PFSK-1 (cell line): Measurements from ENCODE around the gene CLK4.

ENCODE experiments used
- POLR2AphosphoS5 ChIP-seq: IDR thresholded peaks from 2 replicates; pipeline ENCODE4 v1.6.1; 2012; ENCODE audit warnings: low read depth, mild to moderate bottlenecking, control low read depth, low read length, moderate library complexity
- REST ChIP-seq, 2 experiments: IDR thresholded peaks; 2 replicates each; pipeline versions ENCODE4 v1.6.1 to v1.8.0; 2011 to 2012; ENCODE audit warnings: low read depth in 2 of 2, low read length in 2 of 2, control low read depth in 1 of 2, inconsistent platforms in 1 of 2, mild to moderate bottlenecking in 1 of 2, moderate library complexity in 1 of 2; ENCODE audit not compliant: insufficient read depth in 1 of 2
- TAF1 ChIP-seq: IDR thresholded peaks from 2 replicates; pipeline ENCODE4 v1.6.1; 2012; ENCODE audit warnings: low read length, control low read depth, borderline replicate concordance; ENCODE audit not compliant: insufficient read depth

DNA sequence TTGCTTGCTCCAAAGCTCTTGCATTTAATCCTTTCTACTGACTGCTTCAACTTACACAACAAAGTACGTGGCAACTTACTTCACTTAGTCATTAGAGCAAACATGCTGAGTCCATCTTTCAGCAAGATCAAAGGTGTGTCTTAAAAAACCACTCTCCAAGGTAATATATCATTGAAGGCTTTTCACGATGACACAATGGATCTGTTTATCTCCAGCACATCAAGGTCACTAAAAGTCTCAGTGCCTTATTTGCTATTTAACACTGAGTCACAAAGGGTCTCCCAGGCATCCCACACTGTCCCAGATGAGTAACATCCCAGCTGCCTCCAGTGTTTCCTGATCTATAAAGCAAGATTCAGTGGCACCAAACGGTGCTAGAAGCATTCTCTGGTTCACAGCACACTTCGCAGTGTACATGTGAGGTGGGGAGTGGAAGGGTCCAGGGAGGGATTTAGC, 3.7 kb upstream of the CLK4 start:
- TF ChIP-seq POLR2AphosphoS5 (no peak), REST (IDR thresholded peaks at IDR 0.05; ENCODE audit: insufficient read depth in 1 of 2, low read depth in 2 of 2, low read length in 2 of 2) (no peak), TAF1 (no peak)
